K562 (cell line): Measurements from ENCODE around the gene UBE2M. TPM values are rescaled to one million over a fixed set of nuclear protein-coding genes. Genes with fewer than 3 reads are reported as not detected.

Experiments
- CC2D1A ChIP-seq: fragments of 450-650 bp; IDR thresholded peaks from 2 replicates; pipeline ENCODE4 v1.6.1; 2017; ENCODE audit warnings: mild to moderate bottlenecking
- CHD4 ChIP-seq: fragments of 200-600 bp; sonication (generic); IDR thresholded peaks from 3 replicates; pipeline ENCODE4 v1.6.1; 2012; ENCODE audit warnings: low read depth, mild to moderate bottlenecking, mixed read lengths, low read length, inconsistent platforms; ENCODE audit not compliant: insufficient read depth, insufficient replicate concordance, poor library complexity, severe bottlenecking
- DIDO1 ChIP-seq: fragments of 450-650 bp; IDR thresholded peaks from 2 replicates; pipeline ENCODE4 v1.6.1; 2016; ENCODE audit warnings: low read depth, missing biosample characterization, missing genetic modification characterization
- E2F8 ChIP-seq: fragments of 450-650 bp; IDR thresholded peaks from 2 replicates; pipeline ENCODE4 v1.7.1; 2018; ENCODE audit warnings: mild to moderate bottlenecking, low read depth; ENCODE audit not compliant: partially characterized antibody
- EGR1 ChIP-seq: fragments of 450-650 bp; conservative IDR thresholded peaks from 2 replicates; pipeline ENCODE4 v1.6.1; 2017; ENCODE audit warnings: mild to moderate bottlenecking
- HEY1 ChIP-seq: fragments of 250-450 bp; sonication (Bioruptor Pico); IDR thresholded peaks from 2 replicates; pipeline ENCODE4 v1.5.0; 2020; ENCODE audit warnings: mild to moderate bottlenecking, moderate library complexity, borderline replicate concordance
- HOXB6 ChIP-seq: fragments of 250-450 bp; sonication (Bioruptor Pico); IDR thresholded peaks from 2 replicates; pipeline ENCODE4 v1.5.1; 2022; ENCODE audit warnings: mild to moderate bottlenecking, borderline replicate concordance
- MEIS2 ChIP-seq: fragments of 450-650 bp; IDR thresholded peaks from 2 replicates; pipeline ENCODE4 v1.6.1; 2014; ENCODE audit warnings: mild to moderate bottlenecking; ENCODE audit not compliant: partially characterized antibody
- POLR2AphosphoS5 ChIP-seq: IDR thresholded peaks from 2 replicates; pipeline ENCODE4 v1.6.1; 2011; ENCODE audit warnings: mild to moderate bottlenecking, low read depth, low read length, moderate library complexity; ENCODE audit not compliant: control insufficient read depth, insufficient read depth
- POLR2H ChIP-seq: IDR thresholded peaks from 2 replicates; pipeline ENCODE4 v1.6.1; 2016; ENCODE audit warnings: missing genetic modification characterization, low read depth, mild to moderate bottlenecking, control low read depth, missing compliant biosample characterization, moderate library complexity
- RBBP5 ChIP-seq: fragments of 200-600 bp; sonication (generic); IDR thresholded peaks from 2 replicates; pipeline ENCODE4 v1.6.1; 2012; ENCODE audit warnings: borderline replicate concordance, mild to moderate bottlenecking, low read length, control low read depth, inconsistent platforms; ENCODE audit not compliant: insufficient read depth, poor library complexity, severe bottlenecking
- TFAM ChIP-seq: fragments of 250-450 bp; sonication (Bioruptor Pico); conservative IDR thresholded peaks from 2 replicates; pipeline ENCODE4 v1.5.0; 2021; ENCODE audit warnings: mild to moderate bottlenecking, moderate library complexity
- ZBTB2 ChIP-seq: fragments of 450-650 bp; IDR thresholded peaks from 2 replicates; pipeline ENCODE4 v1.6.1; 2016; ENCODE audit warnings: antibody characterized with exemption
- ZNF280B ChIP-seq: fragments of 250-450 bp; sonication (Bioruptor Pico); IDR thresholded peaks from 2 replicates; pipeline ENCODE4 v1.5.1; 2021; ENCODE audit warnings: mild to moderate bottlenecking
- ZNF431 ChIP-seq: sonication (generic); formaldehyde crosslinking; IDR thresholded peaks from 2 replicates; pipeline ENCODE4 v1.8.0; 2022; ENCODE audit warnings: mild to moderate bottlenecking, missing genetic modification reagents
- ZSCAN32 ChIP-seq: fragments of 450-650 bp; formaldehyde crosslinking; IDR thresholded peaks from 2 replicates; pipeline ENCODE4 v1.4.0; 2020; ENCODE audit warnings: mild to moderate bottlenecking, moderate library complexity
- polyA plus RNA-seq, 8 experiments: library from polyadenylated mRNA; depleted of rRNA in 4 of 8; stranded (reverse) in 5 of 8; unstranded in 3 of 8; fragments of >200 nt; fragmentation: Nextera tagmentation in 2 of 8; fragmentation: Illumina TruSeq in 1 of 8; extraction: Ambion mirVana in 2 of 8; extraction: Trizol in 1 of 8; gene quantifications; 2 replicates each; pipeline versions ENCODE4 v1.2.1 to v1.2.3, GENCODE V29; 2011 to 2014; ENCODE audit warnings: inconsistent platforms in 1 of 8, missing spikeins in 1 of 8
- total RNA-seq, 7 experiments: library from RNA; depleted of rRNA in 6 of 7; stranded (reverse); fragments of >200 nt in 6 of 7; fragmentation: Illumina TruSeq in 2 of 7; extraction: Trizol in 2 of 7; gene quantifications; 2 replicates each; pipeline versions ENCODE4 v1.2.1 to v1.2.3, GENCODE V29; 2011 to 2021; ENCODE audit warnings: low replicate concordance in 1 of 7
- TF ChIP-seq, protein P1 (sequence below), 2 experiments: fragments of 450-650 bp; IDR thresholded peaks; 2 replicates each; pipeline ENCODE4 v1.6.1; 2018; ENCODE audit warnings: mild to moderate bottlenecking in 2 of 2, low read depth in 1 of 2; ENCODE audit not compliant: partially characterized antibody in 2 of 2

UBE2M gene
- total and polyA plus RNA-seq, 9 of the 15 experiments (the other 6 are each of a cell fraction or from before 2014, with no cell fraction given): 0.92 to 163 (median 85.7) TPM

GRCh38 chr19:58558066-58558622, at the start of gene UBE2M (continued):
- TF ChIP-seq POLR2H (tag) (no peak), EGR1 (peak; percentile 69), HEY1 (no peak), MEIS2 (no peak), ZNF280B (CRISPR knock-in tag) (no peak), E2F8 (peak; percentile 28), HOXB6 (CRISPR knock-in tag) (no peak), TFAM (no peak), ZSCAN32 (CRISPR knock-in tag) (no peak), ZNF431 (no peak), ZBTB2 (no peak), CC2D1A (no peak), CHD4 (no peak), POLR2AphosphoS5 (no peak), RBBP5 (peak; percentile 62), DIDO1 (tag) (no peak)
- TF ChIP-seq, protein P1, sequence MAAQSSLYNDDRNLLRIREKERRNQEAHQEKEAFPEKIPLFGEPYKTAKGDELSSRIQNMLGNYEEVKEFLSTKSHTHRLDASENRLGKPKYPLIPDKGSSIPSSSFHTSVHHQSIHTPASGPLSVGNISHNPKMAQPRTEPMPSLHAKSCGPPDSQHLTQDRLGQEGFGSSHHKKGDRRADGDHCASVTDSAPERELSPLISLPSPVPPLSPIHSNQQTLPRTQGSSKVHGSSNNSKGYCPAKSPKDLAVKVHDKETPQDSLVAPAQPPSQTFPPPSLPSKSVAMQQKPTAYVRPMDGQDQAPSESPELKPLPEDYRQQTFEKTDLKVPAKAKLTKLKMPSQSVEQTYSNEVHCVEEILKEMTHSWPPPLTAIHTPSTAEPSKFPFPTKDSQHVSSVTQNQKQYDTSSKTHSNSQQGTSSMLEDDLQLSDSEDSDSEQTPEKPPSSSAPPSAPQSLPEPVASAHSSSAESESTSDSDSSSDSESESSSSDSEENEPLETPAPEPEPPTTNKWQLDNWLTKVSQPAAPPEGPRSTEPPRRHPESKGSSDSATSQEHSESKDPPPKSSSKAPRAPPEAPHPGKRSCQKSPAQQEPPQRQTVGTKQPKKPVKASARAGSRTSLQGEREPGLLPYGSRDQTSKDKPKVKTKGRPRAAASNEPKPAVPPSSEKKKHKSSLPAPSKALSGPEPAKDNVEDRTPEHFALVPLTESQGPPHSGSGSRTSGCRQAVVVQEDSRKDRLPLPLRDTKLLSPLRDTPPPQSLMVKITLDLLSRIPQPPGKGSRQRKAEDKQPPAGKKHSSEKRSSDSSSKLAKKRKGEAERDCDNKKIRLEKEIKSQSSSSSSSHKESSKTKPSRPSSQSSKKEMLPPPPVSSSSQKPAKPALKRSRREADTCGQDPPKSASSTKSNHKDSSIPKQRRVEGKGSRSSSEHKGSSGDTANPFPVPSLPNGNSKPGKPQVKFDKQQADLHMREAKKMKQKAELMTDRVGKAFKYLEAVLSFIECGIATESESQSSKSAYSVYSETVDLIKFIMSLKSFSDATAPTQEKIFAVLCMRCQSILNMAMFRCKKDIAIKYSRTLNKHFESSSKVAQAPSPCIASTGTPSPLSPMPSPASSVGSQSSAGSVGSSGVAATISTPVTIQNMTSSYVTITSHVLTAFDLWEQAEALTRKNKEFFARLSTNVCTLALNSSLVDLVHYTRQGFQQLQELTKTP (IDR thresholded peaks at IDR 0.05; ENCODE audit: low read depth in 1 of 2, partially characterized antibody in 2 of 2): peak in 1 of 2 experiments; percentile 49
